Muscle layer of colon (tissue), 2 donors: ENCODE results near the gene PYGL.

Experiments
- H3K27ac ChIP-seq: one replicate; pipeline ENCODE4 v1.7.0; 2013; ENCODE audit warnings: low read depth, mild to moderate bottlenecking, low read length, moderate library complexity
- H3K27me3 ChIP-seq, 2 donors: one replicate each; pipeline ENCODE4 v1.7.0; 2013; ENCODE audit warnings: low read length in 2 of 2, mild to moderate bottlenecking in 2 of 2; ENCODE audit not compliant: insufficient read depth in 2 of 2, control insufficient read depth in 1 of 2
- H3K36me3 ChIP-seq: one replicate; pipeline ENCODE4 v1.7.0; 2013; ENCODE audit warnings: mild to moderate bottlenecking, low read length; ENCODE audit not compliant: insufficient read depth
- H3K4me1 ChIP-seq: one replicate; pipeline ENCODE4 v1.7.0; 2013; ENCODE audit warnings: mild to moderate bottlenecking, low read length; ENCODE audit not compliant: insufficient read depth
- H3K4me3 ChIP-seq, 2 donors: one replicate each; pipeline ENCODE4 v1.7.0; 2013; ENCODE audit warnings: low read length in 2 of 2, low read depth in 1 of 2, mild to moderate bottlenecking in 1 of 2, moderate library complexity in 1 of 2
- H3K9ac ChIP-seq: one replicate; pipeline ENCODE4 v1.7.0; 2013; ENCODE audit warnings: low read length
- H3K9me3 ChIP-seq: one replicate; pipeline ENCODE4 v1.7.0; 2013; ENCODE audit warnings: mild to moderate bottlenecking, low read length
- donor health status: abdominal sarcoma.
- donor health status: Adenocarcinoma of cecum.

Gene PYGL

GRCh38 chr14:50862036-50862570 is 82.2 kb downstream of the PYGL start:
- H3K27me3 ChIP-seq, result no peaks in the 10 kb centered on the region
- no peaks in the 10 kb centered on the region for H3K36me3 ChIP-seq
- peaks cover 8% of the 10 kb centered on the region for H3K4me1 ChIP-seq
- H3K9ac ChIP-seq, result no peak overlapping the region
- H3K27ac ChIP-seq, result no peak overlapping the region
- no peak overlapping the region for H3K4me3 ChIP-seq
- H3K9me3 ChIP-seq, result no peaks in the 10 kb centered on the region

- Histone ChIP-seq H3K4me1 (peaks cover 8% of the 10 kb centered on the region), H3K27me3 (no peaks in the 10 kb centered on the region), H3K9ac (no peak overlapping the region), H3K9me3 (no peaks in the 10 kb centered on the region), H3K27ac (peak overlapping the region; percentile 58), H3K4me3 (peak overlapping the region; percentile 61 to 82), H3K36me3 (no peaks in the 10 kb centered on the region)
Observed at GRCh38 chr14:50860478-50861086, 83.7 kb downstream of the PYGL start.

DNA sequence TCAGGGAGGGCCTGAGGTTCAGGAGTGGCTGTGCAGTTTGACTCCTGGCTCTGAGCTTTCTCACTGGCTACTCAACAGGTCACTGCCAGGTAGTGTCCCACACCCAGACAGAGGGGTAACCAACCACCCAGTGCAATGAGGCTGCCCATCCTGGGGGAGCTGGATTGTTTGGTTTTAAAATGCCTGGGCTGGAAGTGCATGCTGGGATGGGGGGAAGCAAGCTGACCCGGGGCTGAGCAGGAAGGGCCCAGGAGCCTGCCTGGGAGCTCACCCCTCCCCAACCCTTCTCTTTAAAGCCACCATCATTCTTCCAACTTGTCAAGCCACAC is 85.0 kb downstream of the PYGL start:
- H3K4me3 ChIP-seq, result peak overlapping the region; percentile 61 to 82
- no peak overlapping the region for H3K27ac ChIP-seq
- no peaks in the 10 kb centered on the region for H3K27me3 ChIP-seq
- no peaks in the 10 kb centered on the region for H3K36me3 ChIP-seq
- H3K4me1 ChIP-seq, result peaks cover 8% of the 10 kb centered on the region
- H3K9ac ChIP-seq, result no peak overlapping the region
- no peaks in the 10 kb centered on the region for H3K9me3 ChIP-seq

DNA sequence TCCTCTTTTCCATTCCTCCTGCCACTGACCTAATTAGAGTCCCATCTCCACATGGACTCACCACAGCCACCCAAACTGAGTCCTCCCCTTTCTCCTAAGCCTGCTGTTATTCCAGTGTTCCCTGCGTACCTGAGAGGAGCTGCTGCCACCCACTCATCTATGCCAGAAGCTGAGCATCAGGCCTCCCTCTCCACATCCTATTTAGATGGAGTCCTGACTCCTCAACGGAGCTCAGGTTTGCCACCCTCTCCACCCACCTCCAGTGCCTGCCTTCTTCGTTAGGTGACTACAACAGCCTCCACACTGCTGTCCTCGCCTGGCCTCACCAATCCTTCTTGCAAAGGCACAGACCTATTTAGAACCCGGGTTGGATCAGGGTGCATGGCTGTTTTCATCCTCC is 87.6 kb downstream of the PYGL start:
- H3K4me1 ChIP-seq, result peaks cover 8% of the 10 kb centered on the region
- no peak overlapping the region for H3K9ac ChIP-seq

DNA sequence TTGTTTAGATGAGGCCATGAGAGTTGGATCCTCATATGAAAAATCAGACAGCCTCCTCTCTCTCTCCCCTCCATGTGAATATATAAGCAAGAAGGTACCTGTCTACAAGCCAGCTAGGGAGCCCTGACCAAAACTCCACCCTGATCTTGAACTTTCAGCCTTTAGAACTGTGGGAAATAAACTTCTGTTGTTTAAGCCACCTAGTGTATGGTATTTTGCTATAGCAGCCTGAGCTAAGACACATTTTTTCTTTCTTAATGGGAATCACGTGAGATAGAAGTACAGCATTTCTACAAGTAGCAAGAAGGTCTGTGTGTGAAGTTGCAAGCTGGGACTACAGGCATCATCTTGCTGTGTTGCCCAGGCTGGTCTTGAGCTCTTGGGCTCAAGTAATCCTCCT is 88.7 kb downstream of the PYGL start:
- Histone ChIP-seq H3K9me3 (no peaks in the 10 kb centered on the region), H3K27ac (no peak overlapping the region), H3K27me3 (no peaks in the 10 kb centered on the region), H3K9ac (no peak overlapping the region), H3K4me1 (peaks cover 8% of the 10 kb centered on the region), H3K4me3 (no peak overlapping the region), H3K36me3 (no peaks in the 10 kb centered on the region)

More for the DNA sequence above, 87.6 kb downstream of the PYGL start:
- H3K27ac ChIP-seq, result no peak overlapping the region
- H3K36me3 ChIP-seq, result no peaks in the 10 kb centered on the region
- H3K4me3 ChIP-seq, result no peak overlapping the region
- no peaks in the 10 kb centered on the region for H3K9me3 ChIP-seq
- no peaks in the 10 kb centered on the region for H3K27me3 ChIP-seq
